ENCODE results near the gene MYH14. TPM values are rescaled to one million over a fixed set of nuclear protein-coding genes. Genes with fewer than 3 reads are reported as not detected.

MYH14 gene
- total RNA-seq, 2 experiments from 2014 or later: not detected

DNA sequence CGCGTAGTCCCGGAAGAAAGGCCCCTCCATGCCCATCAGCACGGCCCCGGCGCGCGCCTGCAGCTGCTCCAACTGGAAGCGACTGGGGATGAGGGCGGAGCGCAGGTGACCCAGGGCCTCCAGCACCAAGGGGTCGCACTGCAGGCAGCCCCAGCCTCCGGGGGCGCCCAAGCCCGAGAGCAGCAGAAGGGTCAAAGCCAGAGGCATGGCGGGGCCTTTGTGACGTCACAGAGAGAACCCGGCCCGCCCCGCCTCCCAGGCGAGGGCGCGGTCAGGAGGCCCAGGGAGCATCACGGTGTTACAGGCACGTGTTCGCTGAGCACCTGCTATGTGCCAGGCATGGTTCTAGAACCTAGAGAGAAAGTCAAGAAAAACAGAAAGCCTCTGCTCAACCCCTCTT, 40.4 kb upstream of the MYH14 start, which contains the start of gene IZUMO2:
Gene IZUMO2, minus strand, starts transcription at position 294 of the 400 bp plus-strand sequence. Its CDS starts 87 bp downstream, at position 207.
- no peak for DNase-seq (ENCODE audit: low spot score)
- H3K9me3 ChIP-seq (ENCODE audit: low read length): no peaks in the 10 kb centered on the region
- no peaks in the 10 kb centered on the region for H3K79me2 ChIP-seq (ENCODE audit: insufficient read depth, low read depth, low read length)
- ChIA-PET CTCF (ENCODE audit: unreplicated experiment) (no interaction called here), POLR2A (no interaction called here)
- TF ChIP-seq, protein P1, sequence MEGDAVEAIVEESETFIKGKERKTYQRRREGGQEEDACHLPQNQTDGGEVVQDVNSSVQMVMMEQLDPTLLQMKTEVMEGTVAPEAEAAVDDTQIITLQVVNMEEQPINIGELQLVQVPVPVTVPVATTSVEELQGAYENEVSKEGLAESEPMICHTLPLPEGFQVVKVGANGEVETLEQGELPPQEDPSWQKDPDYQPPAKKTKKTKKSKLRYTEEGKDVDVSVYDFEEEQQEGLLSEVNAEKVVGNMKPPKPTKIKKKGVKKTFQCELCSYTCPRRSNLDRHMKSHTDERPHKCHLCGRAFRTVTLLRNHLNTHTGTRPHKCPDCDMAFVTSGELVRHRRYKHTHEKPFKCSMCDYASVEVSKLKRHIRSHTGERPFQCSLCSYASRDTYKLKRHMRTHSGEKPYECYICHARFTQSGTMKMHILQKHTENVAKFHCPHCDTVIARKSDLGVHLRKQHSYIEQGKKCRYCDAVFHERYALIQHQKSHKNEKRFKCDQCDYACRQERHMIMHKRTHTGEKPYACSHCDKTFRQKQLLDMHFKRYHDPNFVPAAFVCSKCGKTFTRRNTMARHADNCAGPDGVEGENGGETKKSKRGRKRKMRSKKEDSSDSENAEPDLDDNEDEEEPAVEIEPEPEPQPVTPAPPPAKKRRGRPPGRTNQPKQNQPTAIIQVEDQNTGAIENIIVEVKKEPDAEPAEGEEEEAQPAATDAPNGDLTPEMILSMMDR (conservative IDR thresholded peaks at IDR 0.05; ENCODE audit: low read length): no peak
- no peak for TF ChIP-seq EZH2phosphoT487 (IDR thresholded peaks at IDR 0.05; ENCODE audit: borderline replicate concordance, low read depth, low read length)
- H2AFZ ChIP-seq (ENCODE audit: low read length): no peak within 1 kb of the TSS
- H3K4me2 ChIP-seq (ENCODE audit: low read length): no peak within 1 kb of the TSS
- H3K36me3 ChIP-seq (ENCODE audit: insufficient read depth, low read length): no peaks in the 10 kb centered on the region
- no peaks in the 10 kb centered on the region for H3K4me1 ChIP-seq (ENCODE audit: insufficient read depth, low read length, poor library complexity, severe bottlenecking)
- intact Hi-C loops (cut with micrococcal nuclease; ENCODE audit: unreplicated experiment): no loop called here
- BruUV-seq (replicated peaks): no TSS peak
- H3K4me3 ChIP-seq (ENCODE audit: low read depth, low read length, poor library complexity, severe bottlenecking): no peak within 1 kb of the TSS
- H3K27ac ChIP-seq (ENCODE audit: low read depth, low read length, poor library complexity, severe bottlenecking): no peak within 1 kb of the TSS
- no peaks in the 10 kb centered on the region for H3K9me2 ChIP-seq (ENCODE audit: insufficient read depth, low read length)
- H4K20me1 ChIP-seq (ENCODE audit: insufficient read depth, low read length): no peaks in the 10 kb centered on the region

DNA sequence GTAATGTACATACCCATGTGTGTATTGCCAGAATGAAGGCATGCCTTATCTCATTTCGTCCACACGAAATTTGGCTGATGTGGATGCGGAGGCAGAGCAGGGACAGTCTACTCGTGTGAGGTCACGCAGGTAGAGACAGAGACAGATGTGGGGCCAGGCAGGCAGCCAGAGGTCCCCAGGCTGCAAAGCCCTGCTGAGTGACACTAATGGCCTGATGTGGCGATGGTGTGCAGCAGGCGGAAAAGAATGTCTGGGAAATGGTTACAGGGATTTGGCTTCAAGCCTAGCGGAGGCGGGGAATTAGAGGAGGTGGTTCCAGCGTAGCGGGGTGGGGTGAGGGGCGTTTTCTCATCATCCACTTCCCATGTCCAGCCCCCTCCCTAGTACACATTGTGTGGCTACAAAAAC, 36.1 kb upstream of the MYH14 start:
- ChIA-PET POLR2A (interaction anchor here (0.7 kb wide), 1 partner anchor 9 kb away, joined by 3 read pairs; no protein-coding TSS in a partner anchor), CTCF (ENCODE audit: unreplicated experiment) (no interaction called here)
- Histone ChIP-seq H3K9me3 (ENCODE audit: low read length) (no peaks in the 10 kb centered on the region), H3K36me3 (ENCODE audit: insufficient read depth, low read length) (no peaks in the 10 kb centered on the region), H4K20me1 (ENCODE audit: insufficient read depth, low read length) (no peaks in the 10 kb centered on the region), H3K4me3 (ENCODE audit: low read depth, low read length, poor library complexity, severe bottlenecking) (no peak overlapping the region), H3K9me2 (ENCODE audit: insufficient read depth, low read length) (no peaks in the 10 kb centered on the region), H3K4me1 (ENCODE audit: insufficient read depth, low read length, poor library complexity, severe bottlenecking) (no peaks in the 10 kb centered on the region), H3K27ac (ENCODE audit: low read depth, low read length, poor library complexity, severe bottlenecking) (no peak overlapping the region), H3K4me2 (ENCODE audit: low read length) (no peak overlapping the region), H2AFZ (ENCODE audit: low read length) (no peak overlapping the region), H3K79me2 (ENCODE audit: insufficient read depth, low read depth, low read length) (no peaks in the 10 kb centered on the region)
- no peak for DNase-seq (ENCODE audit: low spot score)
- TF ChIP-seq EZH2phosphoT487 (IDR thresholded peaks at IDR 0.05; ENCODE audit: borderline replicate concordance, low read depth, low read length): no peak
- TF ChIP-seq, protein P1 (conservative IDR thresholded peaks at IDR 0.05; ENCODE audit: low read length): no peak
- BruUV-seq (replicated peaks): no TSS peak
- intact Hi-C loops (cut with micrococcal nuclease; ENCODE audit: unreplicated experiment): no loop called here

DNA sequence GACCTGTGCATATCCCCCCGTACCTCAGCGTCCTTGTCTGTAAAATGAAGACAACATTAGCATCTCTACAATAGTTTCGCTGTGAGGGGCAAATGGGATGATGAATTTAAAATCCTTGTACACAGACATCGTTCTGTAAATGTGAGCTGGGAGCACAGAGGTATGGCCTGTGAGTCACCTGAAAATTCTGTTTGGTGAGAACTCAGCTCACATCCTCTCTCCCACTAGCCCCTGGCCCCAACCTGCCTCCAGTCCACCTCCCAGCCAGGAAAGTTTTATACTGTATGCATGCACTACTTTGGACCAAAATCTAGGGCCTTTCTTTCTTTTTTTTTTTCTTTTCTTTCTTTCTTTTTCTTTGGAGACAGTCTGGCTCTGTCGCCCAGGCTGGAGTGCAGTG, 31.7 kb upstream of the MYH14 start:
- no peak for DNase-seq (ENCODE audit: low spot score)
- no peak overlapping the region for H3K4me3 ChIP-seq (ENCODE audit: low read depth, low read length, poor library complexity, severe bottlenecking)
- H3K36me3 ChIP-seq (ENCODE audit: insufficient read depth, low read length): no peaks in the 10 kb centered on the region
- ChIA-PET CTCF (ENCODE audit: unreplicated experiment) (no interaction called here), POLR2A (no interaction called here)
- no peaks in the 10 kb centered on the region for H4K20me1 ChIP-seq (ENCODE audit: insufficient read depth, low read length)
- H3K4me1 ChIP-seq (ENCODE audit: insufficient read depth, low read length, poor library complexity, severe bottlenecking): no peaks in the 10 kb centered on the region
- intact Hi-C loops (cut with micrococcal nuclease; ENCODE audit: unreplicated experiment): no loop called here
- no peak overlapping the region for H2AFZ ChIP-seq (ENCODE audit: low read length)
- no peaks in the 10 kb centered on the region for H3K9me2 ChIP-seq (ENCODE audit: insufficient read depth, low read length)
- no peaks in the 10 kb centered on the region for H3K9me3 ChIP-seq (ENCODE audit: low read length)
- no peak overlapping the region for H3K27ac ChIP-seq (ENCODE audit: low read depth, low read length, poor library complexity, severe bottlenecking)
- no peaks in the 10 kb centered on the region for H3K79me2 ChIP-seq (ENCODE audit: insufficient read depth, low read depth, low read length)
- BruUV-seq (replicated peaks): no TSS peak
- TF ChIP-seq EZH2phosphoT487 (IDR thresholded peaks at IDR 0.05; ENCODE audit: borderline replicate concordance, low read depth, low read length): no peak
- TF ChIP-seq, protein P1 (conservative IDR thresholded peaks at IDR 0.05; ENCODE audit: low read length): no peak
- H3K4me2 ChIP-seq (ENCODE audit: low read length): no peak overlapping the region
